LNCAP (cell line): Measurements from ENCODE around the gene TIMD4.

Experiments
- CTCF ChIP-seq: fragments of 450-650 bp; IDR thresholded peaks from 2 replicates; pipeline ENCODE4 v1.5.1; 2017; ENCODE audit warnings: mild to moderate bottlenecking

Gene TIMD4

DNA sequence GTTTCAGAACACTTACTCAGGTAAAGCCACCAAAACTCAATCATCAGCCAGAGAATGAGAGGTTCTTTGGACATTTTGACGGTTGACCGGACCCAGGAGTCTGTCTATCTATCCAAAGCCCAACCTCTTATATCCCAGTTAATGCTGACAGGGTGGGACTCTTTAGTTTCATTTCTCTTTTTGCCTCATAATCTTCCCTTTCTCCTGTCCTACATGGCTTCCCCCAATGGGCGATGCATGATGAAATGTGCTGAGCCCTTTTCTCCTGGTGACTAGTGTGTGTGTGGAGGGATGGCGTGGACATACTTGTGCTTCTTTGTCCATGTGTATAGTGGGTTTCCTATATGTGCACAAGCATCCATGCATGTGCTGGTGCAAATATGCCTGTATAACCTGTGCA, at the start of gene TIMD4:
TSS of gene TIMD4 (minus strand) at position 102 of the 400 bp plus-strand sequence. CDS start at position 74, 28 bp downstream.
- no peak for TF ChIP-seq CTCF

GRCh38 chr5:157006262-157006661, 43.2 kb upstream of the TIMD4 start:
- TF ChIP-seq CTCF, result no peak

- TF ChIP-seq CTCF, result no peak
These were observed 42.0 kb upstream of the TIMD4 start for GRCh38 chr5:157004893-157005551.

GRCh38 chr5:156991714-156992113, 28.7 kb upstream of the TIMD4 start:
- no peak for TF ChIP-seq CTCF

DNA sequence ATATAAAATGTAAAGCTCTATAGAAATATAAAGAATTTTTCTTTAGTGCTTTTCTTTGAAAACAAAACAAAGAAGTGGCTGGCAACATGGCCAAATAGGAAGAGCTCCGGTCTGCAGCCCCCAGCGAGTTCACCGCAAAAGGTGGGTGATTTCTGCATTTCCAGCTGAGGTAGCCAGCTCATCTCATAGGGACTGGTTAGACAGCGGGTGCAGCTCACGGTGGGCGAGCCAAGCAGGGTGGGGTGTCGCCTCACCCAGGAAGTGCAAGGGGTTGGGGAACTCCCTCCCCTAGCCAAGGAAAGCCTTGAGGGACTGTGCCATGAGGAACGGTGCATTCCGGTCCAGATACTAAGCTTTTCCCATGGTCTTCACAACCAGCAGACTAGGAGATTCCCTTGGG, 21.0 kb upstream of the TIMD4 start:
- no peak for TF ChIP-seq CTCF

- TF ChIP-seq CTCF, result no peak
These were observed 18.5 kb upstream of the TIMD4 start for GRCh38 chr5:156981481-156981880.

GRCh38 chr5:156974328-156974727, 11.3 kb upstream of the TIMD4 start:
- no peak for TF ChIP-seq CTCF
